DMS153 treated with DMSO at 0.1 percent for 48 hours (cell line): ENCODE measurements around the gene PACRG.

ENCODE experiments used
- DNase-seq: peaks from one replicate; lab custom pipeline; 2025; ENCODE audit not compliant: unreplicated experiment; lab: John Stamatoyannopoulos, UW

The PACRG gene

DNA sequence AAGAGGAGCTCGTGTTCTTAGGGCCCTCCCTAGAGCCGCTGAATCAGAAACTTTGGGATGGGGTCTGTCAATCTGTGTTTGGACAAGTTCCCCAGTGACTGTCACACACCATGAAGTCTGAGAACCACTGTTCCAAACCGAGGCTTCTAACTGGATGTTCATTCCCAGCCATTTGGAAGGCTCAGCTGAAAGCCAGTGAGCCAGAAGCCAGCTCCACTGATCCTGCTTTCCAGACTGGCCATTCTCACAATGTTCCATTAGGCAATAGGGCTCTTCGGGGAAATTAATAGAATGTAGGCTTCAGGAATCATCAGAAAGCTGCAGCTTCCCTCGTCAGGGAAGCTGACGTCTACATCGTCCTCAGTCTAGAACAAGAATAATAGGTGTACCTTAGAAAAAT is 595.9 kb downstream of the PACRG start:
- no peak for DNase-seq

DNA sequence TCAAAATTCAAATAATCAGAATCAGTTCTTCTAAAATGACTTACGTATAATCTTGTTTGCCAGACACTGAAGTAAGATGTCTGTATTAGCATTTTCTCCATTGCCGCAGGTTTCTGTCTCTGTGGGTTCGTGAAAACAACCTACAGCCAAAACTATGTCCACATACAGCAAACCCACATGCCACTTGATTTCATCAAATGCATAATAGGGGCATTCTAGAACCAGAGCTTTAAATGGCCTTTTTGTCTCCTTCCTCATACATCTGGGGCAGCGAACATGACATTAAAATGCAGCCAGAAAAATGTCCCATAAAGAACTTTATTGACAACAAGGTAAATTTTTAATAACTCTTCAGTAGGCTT is 596.5 kb downstream of the PACRG start:
- no peak for DNase-seq

DNA sequence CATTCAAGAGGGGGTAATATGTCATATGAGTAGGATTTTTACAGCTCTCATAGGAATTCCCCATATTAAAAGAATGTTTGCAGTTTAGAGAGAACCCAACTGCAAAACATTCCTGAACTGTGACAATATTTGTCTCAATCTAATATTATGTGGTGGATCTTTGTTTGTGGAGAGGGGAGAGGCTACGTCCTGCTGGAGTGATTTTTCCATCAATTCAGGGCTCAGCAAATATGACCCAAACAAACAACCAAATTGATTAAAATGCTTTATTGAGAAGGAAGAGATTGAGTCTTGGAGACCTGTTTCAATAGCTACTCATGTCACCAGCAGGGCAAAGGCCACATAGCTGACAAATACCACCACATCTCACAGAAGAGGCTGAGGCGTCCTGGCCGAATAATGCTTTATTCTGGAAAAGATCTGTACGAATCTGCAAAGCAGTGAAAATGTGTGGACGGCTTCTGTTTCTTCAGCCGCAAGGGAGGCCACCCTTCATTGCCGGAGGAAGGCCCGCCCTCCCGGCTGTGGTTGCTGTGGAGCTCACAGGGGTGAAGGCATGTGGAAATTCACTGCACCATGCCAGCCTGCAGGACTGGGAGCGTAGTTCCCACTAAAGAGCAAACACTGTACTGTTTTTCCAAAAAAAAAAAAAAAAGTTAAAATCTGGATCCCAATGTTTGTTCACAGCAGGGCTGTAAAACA is 597.1 kb downstream of the PACRG start:
- no peak for DNase-seq

DNA sequence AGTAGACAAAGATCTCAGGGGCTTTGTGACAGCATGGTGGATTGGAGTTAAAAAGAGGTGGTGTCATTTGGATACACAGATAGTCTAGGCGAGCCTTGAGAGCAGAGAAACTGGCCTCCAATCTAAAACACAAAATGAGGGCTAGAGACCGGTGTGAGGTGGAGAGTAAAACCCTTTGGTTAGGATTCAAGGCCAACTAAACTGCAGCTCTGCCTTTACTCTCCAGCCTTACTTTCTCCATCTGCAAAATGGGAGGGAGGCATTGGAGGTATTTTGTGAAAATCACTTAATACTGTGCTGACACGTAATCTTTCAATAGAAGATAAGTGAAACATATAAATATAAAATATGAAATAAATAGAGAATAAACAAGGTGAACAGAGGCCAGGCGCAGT is 597.6 kb downstream of the PACRG start:
- DNase-seq = no peak

DNA sequence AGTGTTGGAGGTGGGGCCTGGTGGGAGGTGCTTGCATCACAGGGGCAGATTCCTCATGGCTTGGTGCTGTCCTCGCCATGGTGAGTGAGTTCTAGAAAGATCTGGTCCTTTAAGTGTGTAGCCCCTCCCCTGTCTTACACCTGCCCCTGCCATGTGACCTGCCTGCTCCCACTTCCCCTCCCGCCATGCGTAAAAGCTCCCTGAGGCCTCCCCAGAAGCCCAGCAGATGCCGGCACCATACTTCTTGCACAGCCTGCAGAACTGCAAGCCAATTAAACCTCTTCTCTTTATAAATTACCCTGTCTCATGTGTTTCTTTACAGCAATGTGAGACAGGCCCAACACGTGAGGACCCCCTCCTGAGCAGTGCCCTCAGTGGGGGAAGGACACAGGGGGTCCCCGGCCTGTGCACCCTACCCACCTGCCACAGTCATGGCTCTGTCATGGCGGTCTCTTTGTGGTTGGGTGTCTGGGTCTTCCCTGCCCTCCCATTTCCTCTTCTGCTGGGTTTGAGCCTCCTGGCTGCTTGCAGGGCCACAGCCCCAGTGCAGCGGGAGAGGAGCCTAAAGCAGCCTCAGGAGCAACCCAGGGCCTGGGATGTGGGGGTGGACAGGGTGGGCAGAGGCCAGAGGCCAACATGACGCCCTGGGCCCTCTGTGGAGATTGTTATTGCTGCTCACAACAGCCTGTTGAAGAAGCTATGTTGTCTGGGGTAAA is 599.5 kb downstream of the PACRG start:
- no peak for DNase-seq

DNA sequence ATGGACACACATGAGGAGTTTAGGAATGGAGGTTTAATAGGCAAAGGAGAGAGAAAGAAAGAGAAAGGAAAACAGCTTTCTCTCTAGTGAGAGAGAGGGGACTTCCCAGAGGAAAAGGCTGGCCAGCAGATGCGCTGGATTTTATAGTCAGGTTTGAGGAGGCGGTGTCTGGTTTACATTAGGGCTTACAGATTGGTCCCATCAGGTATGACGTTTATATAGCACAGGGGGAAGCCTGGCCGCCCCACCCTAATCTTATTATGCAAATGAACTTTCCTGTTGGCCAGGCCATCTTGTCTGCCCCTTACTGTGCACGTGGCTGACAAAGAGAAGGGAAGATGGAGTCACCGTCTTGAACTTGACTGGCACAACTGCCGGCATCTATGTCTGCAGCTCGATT is 600.1 kb downstream of the PACRG start:
- no peak for DNase-seq

DNA sequence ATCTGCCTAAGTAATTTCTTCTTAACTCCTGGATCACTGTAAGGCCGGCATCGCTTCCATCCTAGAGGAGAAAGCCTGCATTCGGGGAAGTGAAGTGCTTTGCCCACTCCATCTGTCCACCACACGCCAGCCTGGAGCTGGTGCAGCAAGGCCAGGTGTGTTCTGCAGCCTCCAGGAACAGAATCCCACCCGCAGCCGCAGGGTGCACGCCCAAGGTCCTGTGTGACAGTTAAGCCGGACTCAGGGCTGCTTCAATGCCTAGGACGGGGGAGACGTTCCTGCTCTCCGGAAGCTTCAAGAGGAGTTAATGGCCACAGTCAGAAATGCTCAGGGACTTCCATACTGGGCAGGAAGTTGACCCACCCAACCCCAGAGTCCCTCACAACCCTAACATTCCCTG is 600.6 kb downstream of the PACRG start:
- DNase-seq = no peak

DNA sequence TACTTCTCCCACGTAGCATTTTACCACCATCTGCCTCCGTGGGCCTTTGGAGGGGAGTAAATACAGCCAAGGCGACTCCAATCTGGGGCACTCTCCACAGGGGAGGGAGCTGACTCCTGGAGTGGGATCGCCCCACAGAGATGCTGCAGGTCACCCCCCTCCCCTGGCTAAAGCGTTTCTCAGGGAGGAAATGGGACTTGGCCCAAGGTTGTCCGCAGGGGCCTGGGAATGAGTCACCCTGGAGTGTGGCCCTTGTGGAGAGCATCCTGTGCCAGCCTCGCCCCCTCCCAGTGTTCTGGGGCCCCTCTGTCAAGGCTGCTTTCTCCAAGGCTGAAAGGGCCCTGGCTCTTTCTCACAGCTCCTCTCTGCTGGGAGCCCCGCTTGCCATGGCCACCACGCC is 602.2 kb downstream of the PACRG start:
- no peak for DNase-seq

DNA sequence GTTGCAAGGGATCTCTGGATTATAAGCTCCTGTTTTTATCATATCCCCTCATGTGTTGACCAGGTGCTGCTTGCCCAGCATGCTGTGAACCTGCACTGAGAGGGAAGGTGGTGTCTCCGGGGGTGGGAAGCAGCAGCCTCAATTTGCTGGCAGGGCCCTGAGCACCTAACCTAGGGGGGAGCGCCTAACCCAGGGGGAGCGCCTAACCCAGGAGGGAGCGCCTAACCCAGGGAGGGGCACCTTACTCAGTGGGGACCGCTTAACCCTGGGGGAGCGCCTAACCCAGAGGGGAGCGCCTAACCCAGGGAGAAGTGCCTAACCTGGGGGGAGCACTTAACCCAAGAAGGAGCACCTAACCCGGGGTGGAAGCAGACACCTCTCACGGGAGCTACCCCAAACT is 603.5 kb downstream of the PACRG start:
- no peak for DNase-seq

DNA sequence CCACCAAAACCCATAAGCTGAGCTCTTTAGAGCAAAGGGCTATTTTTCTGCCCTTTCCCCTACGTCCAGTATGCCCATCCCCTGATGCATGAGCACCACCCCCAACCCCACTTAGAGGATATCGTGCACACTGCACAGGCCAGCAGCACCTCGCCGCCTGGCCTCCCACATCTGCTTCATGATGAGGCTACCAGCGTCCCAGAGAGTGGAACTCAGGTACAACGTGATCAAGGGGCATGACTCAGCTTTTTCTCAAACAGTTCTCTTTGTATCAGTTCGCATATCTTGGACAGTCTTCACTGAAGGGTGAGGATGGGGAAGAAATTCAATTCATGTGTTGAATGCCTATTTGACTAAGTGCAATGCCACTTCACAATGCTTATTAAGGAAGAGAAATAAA is 604.8 kb downstream of the PACRG start:
- DNase-seq = no peak

DNA sequence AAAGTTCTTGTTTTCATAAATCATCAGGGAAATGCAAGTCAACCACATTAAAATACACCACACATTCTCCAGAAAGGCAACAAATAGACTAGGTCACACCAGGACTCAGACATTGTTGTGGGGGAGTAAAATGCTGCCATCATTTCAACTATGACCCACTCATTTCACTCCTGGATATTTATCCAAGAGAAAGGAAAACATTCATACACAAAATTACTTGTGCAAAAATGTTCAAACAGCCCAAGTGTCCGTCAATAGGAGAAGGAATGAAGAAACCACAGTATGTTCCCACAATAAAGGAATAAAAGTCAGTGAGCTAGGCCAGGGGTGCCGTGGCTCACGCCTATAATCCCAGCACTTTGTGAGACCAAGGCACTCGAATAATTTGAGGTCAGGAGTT is 605.3 kb downstream of the PACRG start:
- DNase-seq = no peak

DNA sequence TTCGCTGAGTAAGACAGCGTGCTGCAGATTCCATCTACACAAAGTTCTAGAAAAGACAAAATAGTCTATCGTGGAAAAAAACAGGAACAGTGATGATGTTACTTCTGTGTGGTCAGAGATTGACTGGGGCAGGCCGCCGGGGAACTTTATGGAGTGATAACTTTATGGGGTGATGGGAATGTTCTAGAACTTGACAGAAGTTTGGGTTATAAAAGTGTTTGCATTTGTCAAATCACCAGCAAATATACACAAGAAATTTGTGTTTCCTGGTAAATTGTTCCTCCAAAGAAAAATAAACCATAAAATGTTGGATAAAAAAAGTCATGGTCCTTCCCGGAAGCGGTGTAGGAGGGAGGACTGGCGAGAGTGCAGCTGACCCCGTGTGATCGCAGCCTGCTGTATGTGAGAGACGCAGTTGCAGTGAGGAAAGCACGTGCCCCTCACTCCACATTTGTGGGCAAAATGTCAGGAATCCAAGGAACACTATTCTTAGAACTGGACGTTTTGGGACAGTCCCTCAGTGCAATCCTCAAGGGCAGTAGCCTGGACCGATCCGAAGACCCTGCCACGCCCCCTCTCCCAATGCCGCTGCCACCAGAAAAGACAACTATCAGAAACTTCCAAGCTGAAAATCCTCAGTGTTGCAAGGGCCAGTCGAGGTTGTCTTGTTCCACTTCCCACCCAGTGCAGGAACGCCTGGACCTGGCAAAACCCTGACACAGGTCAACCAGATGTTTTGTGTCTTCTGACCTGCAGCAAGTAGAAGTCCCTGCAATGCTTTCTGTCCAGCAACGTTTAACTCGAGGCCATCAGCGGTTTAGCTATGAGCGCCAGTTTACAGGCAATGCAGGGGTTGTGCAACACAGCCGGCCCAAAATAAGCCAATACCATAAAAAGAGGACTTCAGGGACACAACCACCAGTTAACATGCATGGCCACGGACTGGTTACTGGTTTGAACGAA is 606.2 kb downstream of the PACRG start:
- DNase-seq = no peak

DNA sequence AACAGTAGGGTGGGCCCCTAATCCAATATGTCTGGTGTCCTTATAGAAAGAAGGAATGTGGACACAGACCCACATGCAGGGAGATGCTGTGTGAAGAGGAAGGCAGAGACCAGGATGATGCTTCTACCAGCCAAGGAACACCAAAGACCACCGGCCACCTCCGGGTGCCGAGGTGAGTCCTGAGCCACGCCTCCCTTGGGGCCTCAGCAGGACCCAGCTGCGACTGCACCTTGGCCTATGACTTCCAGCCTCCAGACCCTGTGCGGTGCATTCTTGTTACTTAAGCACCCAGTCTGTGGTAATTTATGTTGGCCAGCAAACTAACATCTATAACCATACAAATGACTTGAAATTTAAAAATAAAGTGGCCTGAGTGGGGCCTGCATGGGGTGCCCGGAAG is 607.3 kb downstream of the PACRG start:
- DNase-seq = no peak

DNA sequence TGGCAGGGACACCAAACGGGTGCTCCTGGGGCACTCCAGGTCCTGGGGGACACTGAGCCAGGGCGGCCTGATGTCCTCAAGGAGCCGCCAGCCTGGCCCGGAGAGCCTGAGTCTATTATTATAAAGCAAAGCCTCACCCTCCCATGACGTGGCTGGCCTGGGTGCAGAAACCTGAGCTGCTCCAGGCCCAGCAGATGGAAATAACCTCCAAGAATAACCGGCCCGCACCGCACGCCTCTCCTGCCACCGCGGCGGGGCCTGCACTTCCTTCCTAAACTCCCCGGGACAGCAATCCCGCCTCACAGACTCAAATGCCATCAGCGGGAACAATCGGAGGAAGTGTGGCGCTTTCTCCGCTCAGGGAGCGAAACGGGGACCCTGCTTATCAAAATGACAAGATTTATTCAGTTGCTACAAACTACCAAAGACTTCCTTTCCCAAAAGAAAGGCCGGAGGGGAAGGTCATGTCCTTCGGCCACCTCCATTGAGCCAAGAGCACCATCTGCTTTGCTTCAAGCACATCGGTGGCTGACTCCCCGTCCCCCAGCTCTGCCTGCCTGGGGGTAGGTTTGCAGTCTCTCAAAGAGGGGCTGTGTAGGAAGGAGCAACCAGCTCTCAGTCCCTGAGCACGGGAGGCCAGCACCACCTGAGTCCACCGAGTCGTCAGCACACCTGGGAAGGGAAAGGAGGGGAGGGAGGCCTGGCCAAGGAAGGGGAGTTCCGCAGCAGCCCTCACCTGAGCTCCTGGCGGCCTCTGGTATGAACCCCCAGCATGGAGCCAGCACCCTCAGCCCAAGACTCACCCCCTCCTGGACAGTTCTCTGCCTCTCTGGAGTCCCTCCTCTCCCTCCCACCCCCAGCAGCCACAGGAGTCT is 608.1 kb downstream of the PACRG start:
- DNase-seq = no peak

DNA sequence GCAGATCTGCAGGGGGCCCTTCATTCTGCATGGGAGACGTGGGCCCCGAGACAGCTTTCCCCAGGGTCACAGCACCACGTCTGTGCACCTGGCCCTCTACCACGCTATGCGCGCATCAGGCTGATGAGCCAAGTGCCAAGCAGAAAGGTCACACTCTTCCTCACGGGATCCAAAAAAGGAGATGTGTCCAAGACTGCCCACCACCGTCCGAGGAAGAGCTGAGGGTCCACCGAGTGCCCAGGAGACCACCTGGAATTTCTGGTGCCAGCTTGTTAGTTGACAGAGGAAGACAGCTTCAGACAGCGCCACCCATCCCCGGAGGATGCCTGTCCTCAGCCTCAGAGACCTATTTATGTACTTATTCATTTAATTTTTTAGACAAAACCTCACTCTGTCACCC is 609.2 kb downstream of the PACRG start:
- DNase-seq = no peak

DNA sequence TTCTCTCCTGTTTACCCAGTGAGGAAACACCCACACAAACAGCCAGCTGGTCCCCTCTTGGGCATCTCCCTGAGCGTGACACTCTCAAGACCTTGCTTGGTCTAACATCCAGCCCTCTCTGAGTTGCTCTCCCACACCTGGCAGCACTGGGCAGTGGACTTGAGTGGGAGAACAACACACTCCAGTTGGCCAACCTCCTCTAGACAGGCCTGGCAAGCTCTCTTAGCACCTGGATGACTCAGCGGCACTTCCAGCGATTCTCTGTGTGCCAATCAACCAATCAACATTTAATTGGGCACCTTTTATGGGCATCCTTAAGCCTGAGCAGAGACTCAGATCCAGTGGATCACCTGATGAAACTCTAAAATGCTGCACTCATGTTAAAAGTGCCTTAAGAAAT is 610.2 kb downstream of the PACRG start:
- DNase-seq = no peak

DNA sequence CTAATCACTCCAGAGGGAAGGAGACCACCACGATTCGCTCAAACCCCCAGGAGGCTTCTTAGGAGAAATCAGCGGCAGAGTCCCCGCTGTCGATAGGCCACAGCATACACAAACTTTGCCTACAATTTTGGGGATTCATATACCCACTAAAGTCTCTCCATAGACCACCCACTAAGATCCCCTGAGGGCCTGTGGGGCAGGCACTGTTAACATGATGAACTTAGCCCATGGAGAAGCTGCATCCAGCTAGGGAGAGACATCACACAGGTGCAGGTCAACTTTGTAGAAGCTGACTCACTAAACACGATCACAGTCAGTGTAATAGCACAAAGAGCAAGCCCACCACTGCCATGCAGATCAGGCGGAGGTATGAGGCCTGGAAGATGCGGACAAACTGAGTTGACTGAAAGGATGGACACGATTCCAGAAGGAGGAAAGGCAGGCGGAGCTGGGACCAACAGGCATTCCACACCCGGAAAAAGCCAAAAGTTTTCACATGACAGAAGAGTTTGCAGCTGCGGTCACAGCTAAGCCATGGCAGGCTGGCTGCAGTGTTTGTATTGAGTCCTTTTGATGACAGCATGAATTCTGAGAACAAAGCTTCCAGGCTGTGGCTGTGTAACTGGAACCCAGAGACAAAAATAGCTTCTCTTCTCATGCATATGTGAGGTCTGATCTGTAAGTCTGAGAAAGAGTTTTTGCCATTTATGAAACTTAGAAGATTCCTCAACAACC is 611.1 kb downstream of the PACRG start:
- peak; percentile 32 for DNase-seq

DNA sequence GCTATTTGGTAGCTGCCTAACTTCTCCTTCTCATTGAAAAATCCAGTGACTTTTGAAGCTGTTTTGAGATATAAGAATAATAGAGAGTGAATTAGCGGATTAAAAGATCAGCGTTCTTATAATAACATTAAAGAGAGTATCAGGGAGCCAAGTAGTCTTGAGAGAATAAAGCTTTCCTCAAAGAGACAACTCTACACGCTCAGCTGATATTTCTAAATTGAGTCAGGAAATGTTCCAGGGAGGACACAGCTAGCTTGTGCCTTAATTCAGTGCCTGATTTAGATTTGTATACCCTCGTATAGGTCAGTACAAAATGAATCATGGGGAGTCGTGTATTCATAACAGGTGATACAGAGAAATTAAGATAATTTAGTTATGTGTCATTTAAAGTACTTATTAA is 611.7 kb downstream of the PACRG start:
- no peak for DNase-seq

DNA sequence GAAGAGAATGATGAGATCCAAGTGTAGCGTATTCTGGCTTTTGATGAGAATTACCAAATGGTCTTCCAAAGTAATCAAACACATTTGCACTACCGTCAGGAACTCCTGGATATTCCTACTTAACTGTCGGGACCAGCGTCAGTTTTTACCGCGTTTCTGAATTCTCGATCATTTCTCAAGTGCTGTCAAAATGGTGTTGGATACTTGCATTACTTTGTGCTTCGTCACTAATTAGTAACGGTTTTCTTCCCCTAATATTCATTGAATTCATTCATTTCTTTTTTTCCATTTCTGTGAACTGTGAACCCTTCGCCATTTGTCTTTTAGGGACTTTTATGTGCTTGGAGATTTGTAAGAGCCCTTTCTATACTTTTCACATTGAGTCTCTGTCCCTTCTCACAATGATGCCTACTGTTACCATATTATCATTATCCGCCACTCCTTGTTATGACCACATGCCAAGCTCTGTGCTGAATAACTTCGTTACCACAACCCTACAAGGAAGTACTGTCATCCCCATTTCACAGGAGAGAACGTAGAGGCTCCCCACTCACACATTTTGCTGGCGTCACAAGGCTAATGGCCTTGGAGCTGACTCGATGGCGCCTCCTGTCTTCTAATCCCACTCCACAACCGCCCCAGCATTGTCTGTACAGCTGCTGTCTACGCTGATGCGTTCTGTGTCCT is 612.6 kb downstream of the PACRG start:
- no peak for DNase-seq
